Ovary (tissue), 3 donors: ENCODE data around the gene KCTD20.

Experiments used
- CTCF ChIP-seq, 3 donors: fragments of 450-650 bp in 2 of 3; fragments of 200-600 bp in 1 of 3; IDR thresholded peaks; one replicate each; pipeline versions ENCODE4 v1.5.1 to v1.8.0; 2016 to 2022; ENCODE audit warnings: antibody characterized with exemption in 3 of 3, mild to moderate bottlenecking in 1 of 3
- EP300 ChIP-seq: sonication (generic); formaldehyde crosslinking; IDR thresholded peaks from one replicate; pipeline ENCODE4 v1.6.1; 2017; ENCODE audit warnings: antibody characterized with exemption
- POLR2A ChIP-seq: fragments of 450-650 bp; IDR thresholded peaks from one replicate; pipeline ENCODE4 v1.6.1; 2017; ENCODE audit warnings: antibody characterized with exemption, mild to moderate bottlenecking, moderate library complexity
- donor health status: DM: no; HTN: no; CAD: no.

DNA sequence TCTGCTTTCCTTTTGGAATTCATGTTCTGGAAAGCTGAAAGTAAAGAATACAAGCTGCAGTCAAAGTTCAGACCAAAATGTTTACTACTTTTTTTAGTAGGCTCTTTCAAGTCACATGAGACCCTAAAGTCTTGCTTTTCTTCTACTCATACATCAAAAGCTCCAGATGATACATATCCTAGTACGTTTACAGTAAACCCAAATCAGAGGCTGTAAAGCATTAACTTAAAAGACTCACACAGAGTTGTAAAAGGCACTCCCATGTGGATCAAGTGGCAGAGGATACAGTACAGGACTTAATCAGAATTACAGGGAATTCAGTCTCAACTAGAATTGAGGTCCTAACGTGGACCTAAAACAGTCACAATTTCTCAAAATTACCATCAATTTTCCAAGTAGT is 63.8 kb downstream of the KCTD20 start:
- no peak for TF ChIP-seq CTCF (IDR thresholded peaks at IDR 0.05)
- TF ChIP-seq POLR2A = no peak
- TF ChIP-seq EP300 = no peak
